ENCODE data around the gene CDH12.

DNA sequence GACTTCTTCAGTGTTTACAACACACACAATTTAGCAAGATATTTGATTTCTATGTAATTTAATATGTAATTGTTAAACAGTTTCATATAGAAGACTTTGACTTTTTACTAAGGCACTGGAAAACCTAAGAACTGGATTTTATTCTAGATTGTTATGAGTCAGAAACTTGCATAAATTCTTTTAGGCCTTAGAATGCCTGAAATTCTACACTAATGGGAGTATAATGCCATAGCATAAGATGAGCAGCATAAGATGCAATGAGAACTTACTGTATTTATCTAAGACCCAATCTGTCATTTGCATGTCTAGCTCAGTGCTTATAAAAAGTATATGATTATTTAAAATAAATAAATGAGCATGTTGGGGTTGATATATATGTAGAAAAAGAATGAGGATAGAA, 285.2 kb downstream of the CDH12 start:
- TF ChIP-seq POLR2AphosphoS5 (IDR thresholded peaks at IDR 0.05; ENCODE audit: low read depth), result no peak
- TF ChIP-seq, protein P1, sequence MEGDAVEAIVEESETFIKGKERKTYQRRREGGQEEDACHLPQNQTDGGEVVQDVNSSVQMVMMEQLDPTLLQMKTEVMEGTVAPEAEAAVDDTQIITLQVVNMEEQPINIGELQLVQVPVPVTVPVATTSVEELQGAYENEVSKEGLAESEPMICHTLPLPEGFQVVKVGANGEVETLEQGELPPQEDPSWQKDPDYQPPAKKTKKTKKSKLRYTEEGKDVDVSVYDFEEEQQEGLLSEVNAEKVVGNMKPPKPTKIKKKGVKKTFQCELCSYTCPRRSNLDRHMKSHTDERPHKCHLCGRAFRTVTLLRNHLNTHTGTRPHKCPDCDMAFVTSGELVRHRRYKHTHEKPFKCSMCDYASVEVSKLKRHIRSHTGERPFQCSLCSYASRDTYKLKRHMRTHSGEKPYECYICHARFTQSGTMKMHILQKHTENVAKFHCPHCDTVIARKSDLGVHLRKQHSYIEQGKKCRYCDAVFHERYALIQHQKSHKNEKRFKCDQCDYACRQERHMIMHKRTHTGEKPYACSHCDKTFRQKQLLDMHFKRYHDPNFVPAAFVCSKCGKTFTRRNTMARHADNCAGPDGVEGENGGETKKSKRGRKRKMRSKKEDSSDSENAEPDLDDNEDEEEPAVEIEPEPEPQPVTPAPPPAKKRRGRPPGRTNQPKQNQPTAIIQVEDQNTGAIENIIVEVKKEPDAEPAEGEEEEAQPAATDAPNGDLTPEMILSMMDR (IDR thresholded peaks at IDR 0.05; ENCODE audit: insufficient read depth, low read length), result no peak
